Measurements from ENCODE around the gene HOXC9. TPM values are rescaled to one million over a fixed set of nuclear protein-coding genes. Genes with fewer than 3 reads are reported as not detected.
A peak's percentile ranks its signal among the peaks of the same experiment; 100 is the strongest.

HOXC9 gene
- total and polyA plus RNA-seq, 2 of the 4 experiments (the other 2 are of a cell fraction) = 0.26 TPM; not detected in 1

DNA sequence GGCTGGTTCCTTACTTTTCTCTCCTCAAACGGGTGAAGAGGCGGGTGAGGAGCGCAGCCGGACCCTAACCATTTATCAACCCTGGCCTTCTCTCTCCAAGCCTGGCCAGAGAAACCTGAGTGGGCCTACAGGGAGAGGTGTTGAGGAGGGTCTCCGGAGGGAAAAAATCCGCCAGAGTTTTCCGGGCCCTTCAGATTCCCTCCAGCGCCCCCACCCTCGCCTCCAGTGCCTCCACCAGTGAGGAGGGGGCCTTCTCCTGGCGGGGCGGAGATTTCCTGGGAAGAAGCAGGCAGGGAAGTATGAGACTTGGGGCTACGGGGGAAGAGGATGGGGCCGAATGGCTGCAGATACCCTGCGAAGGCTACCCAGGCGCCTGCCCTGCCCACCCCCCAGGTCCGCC, 31.5 kb downstream of the HOXC9 start:
- Histone ChIP-seq H4K91ac (ENCODE audit: insufficient read depth, low read depth, low read length) (no peak overlapping the region), H4K20me1 (ENCODE audit: insufficient read depth, low read length) (no peaks in the 10 kb centered on the region), H3K36me3 (ENCODE audit: control insufficient read depth, insufficient read depth, low read length) (no peaks in the 10 kb centered on the region), H2AK9ac (replicated peaks; ENCODE audit: low read depth, low read length, poor library complexity) (peak overlapping the region; percentile 1), H3K56ac (ENCODE audit: extremely low read depth, insufficient read depth, low read length) (no peak overlapping the region), H3K4me1 (ENCODE audit: control insufficient read depth, insufficient read depth, low read length) (no peaks in the 10 kb centered on the region), H3K4me3 (ENCODE audit: insufficient read depth, low read depth, low read length) (no peak overlapping the region), H2BK5ac (ENCODE audit: low read depth, low read length, poor library complexity, severe bottlenecking) (no peak overlapping the region), H2BK15ac (ENCODE audit: low read depth, low read length) (no peak overlapping the region), H2BK20ac (ENCODE audit: low read depth, low read length) (no peak overlapping the region), H2AFZ (replicated peaks; ENCODE audit: low read length, poor library complexity) (no peak overlapping the region), H3K14ac (replicated peaks; ENCODE audit: low read depth, low read length) (no peak overlapping the region), H3K23ac (ENCODE audit: low read depth, low read length) (no peak overlapping the region), H3K4ac (ENCODE audit: low read depth, low read length) (no peak overlapping the region), H2BK120ac (ENCODE audit: low read depth, low read length) (no peak overlapping the region), H3K9me3 (ENCODE audit: control insufficient read depth, insufficient read depth, low read length) (peaks cover 11% of the 10 kb centered on the region), H3K79me1 (ENCODE audit: low read depth in 1 of 2, low read length in 2 of 2) (no peaks in the 10 kb centered on the region), H3K4me2 (ENCODE audit: low read depth, low read length) (no peak overlapping the region), H3K9ac (ENCODE audit: low read depth, low read length) (no peak overlapping the region), H3K27me3 (ENCODE audit: control insufficient read depth, insufficient read depth, low read length) (peaks cover 83% of the 10 kb centered on the region), H4K5ac (ENCODE audit: low read depth, low read length) (no peak overlapping the region), H2AK5ac (ENCODE audit: low read depth, low read length) (no peak overlapping the region), H4K8ac (ENCODE audit: low read depth in 2 of 2, low read length in 2 of 2) (no peak overlapping the region), H3K27ac (ENCODE audit: insufficient read depth, low read length) (no peak overlapping the region), H3K9me1 (ENCODE audit: insufficient read depth, low read length) (no peaks in the 10 kb centered on the region), H3K18ac (ENCODE audit: low read depth, low read length) (no peak overlapping the region)
- dilution Hi-C loops (cut with HindIII; ENCODE audit: low sequenced_read_pairs, unreplicated experiment) = no loop called here
- CTCF ChIA-PET = interaction anchor here (0.9 to 1.0 kb wide), 2 partner anchors 157 to 170 kb away, joined by 3 to 5 read pairs; partner anchors contain the start of gene SMUG1
- POLR2A ChIA-PET (ENCODE audit: unreplicated experiment) = no interaction called here
- in situ Hi-C loops (cut with MboI; ENCODE audit: low sequenced_read_pairs) = no loop called here
- DNase-seq (no peak), ATAC-seq (ENCODE audit: low read depth) (no peak)
- TF ChIP-seq MXI1 (IDR thresholded peaks at IDR 0.05; ENCODE audit: borderline replicate concordance, low read depth, low read length) (no peak), BHLHE40 (IDR thresholded peaks at IDR 0.05; ENCODE audit: low read depth, low read length) (no peak), MAFK (IDR thresholded peaks at IDR 0.05; ENCODE audit: low read depth, low read length) (no peak), SMC3 (IDR thresholded peaks at IDR 0.05; ENCODE audit: low read depth, low read length) (no peak), RFX5 (IDR thresholded peaks at IDR 0.05; ENCODE audit: low read depth, low read length) (no peak)
- no TSS peak for BruUV-seq (replicated peaks)
- intact Hi-C loops (cut with micrococcal nuclease) = no loop called here
- no CpG with 5 or more reads among the region's 16 CpGs for WGBS, 2 experiments (ENCODE audit: extremely low coverage in 2 of 2, insufficient read length in 1 of 2)
